HG02798 (cell line): ENCODE results near the gene CDC37L1.

Experiments
- ATAC-seq: cut with Tn5 transposase; IDR thresholded peaks from one replicate; pipeline ENCODE4 v1.9.1; 2021; ENCODE audit warnings: mild to moderate bottlenecking; ENCODE audit not compliant: unreplicated experiment, poor library complexity

Gene CDC37L1

DNA sequence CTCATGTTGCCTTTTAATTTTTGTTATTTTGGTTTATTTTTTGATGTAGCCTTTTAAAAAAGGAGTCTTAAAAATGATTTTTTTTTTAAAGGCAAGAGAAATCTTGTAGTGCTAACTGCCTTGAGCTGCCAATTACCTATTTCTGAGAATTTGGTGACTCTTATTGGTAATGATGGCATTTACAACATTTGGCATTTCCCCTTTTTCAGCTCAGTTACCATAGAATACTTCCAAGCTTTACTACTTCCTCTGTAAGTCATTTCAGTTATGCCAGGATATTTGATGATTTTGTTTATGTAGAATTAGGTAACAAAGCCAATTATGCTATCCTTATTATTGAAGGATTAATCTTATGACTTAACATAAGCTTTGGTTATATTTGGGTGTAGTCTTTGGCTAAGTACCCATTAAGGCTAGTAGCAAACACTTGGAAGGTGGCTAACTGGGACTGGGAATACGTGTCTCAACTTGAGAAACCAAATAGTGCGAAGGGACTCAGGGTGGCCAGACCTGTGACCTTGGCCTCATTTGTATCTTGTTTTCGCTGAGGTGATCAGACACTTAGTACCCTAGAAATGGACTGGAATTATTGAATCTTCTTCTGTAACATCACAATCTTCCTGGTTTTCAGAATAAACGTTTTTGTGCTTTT lies 27.7 kb downstream of the CDC37L1 start:
- ATAC-seq, result no peak

DNA sequence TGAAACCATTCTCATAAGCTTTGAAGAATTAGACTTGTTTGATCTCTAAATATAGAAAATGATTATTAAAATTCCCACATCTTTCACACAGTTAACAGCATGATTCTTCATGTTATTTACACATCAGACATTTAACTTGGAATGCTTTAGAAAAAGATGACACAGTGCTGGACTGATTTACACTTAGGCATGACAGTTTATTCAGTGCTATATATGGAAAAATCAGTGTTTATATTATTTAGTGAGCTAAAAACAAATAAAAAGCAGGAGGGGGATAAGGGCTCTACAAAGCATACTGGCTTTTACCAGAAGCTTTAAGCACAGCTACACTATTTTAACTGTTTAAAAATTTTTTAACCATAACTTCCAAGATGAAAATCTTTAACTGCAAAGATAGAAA lies 30.0 kb downstream of the CDC37L1 start:
- ATAC-seq, result no peak

DNA sequence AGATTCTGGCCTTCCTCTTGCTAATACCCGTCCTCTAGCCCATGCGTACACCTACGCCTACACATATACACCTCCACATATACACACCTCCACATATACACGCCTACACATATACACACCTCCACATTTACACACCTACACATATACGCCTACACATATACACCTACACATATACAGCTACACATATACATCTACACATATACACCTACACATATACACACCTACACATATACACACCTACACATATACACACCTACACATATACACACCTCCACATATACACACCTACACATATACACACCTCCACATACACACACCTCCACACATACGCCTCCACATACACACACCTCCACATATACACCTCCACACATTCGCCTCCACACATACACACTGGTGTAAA lies 34.5 kb downstream of the CDC37L1 start:
- no peak for ATAC-seq

DNA sequence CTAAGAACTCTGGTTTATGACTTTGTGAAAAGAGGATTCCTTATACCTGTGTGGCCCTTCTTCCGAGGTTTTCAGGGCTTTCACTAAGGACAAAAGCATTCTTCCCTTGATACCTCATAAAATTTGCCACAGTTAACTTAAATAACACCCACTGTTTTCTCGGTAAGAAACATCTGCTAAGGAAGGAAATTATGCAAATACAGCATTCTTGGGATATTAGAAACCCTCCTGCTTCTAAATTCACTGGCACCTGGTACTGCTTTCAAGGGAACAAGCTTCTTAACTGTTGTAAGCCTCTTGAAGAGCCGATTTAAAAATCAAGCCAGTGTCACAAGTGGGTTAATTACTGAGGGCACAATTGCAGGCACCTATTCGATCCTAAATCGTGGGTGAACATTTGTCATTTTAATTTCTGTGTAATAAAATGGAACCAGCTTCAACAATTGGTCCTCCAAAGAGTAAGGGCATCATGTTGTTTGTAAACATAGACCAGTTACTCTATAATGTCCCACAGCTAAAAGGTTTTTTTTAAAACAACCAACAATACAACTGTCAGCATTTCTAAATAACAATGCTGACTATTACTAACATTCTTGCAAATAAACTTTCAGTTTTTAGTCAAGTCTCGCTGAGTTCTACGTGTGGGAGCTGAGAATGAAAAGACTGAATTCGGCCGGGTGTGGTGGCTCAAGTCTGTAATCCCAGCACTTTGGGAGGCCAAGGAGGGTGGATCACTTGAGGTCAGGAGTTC lies 35.1 kb downstream of the CDC37L1 start:
- ATAC-seq, result no peak

DNA sequence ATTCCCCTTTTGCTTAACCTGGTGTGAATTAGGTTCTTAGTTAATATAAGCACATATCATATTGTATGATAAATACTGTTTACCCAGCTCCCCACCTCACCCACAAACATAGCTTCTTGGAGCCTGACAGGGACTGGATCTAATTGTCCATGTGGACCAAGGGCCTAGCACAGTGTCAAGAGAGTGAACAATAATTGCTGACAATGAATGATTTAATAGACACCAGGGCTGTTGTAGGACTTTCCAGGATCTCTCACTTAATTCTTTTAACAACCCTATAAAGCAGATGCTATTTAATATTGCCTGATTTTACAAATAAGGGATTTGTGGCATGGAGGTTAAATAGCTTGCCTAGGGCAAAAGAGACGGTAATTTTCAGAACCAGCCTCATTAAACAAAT lies 36.8 kb downstream of the CDC37L1 start:
- no peak for ATAC-seq

DNA sequence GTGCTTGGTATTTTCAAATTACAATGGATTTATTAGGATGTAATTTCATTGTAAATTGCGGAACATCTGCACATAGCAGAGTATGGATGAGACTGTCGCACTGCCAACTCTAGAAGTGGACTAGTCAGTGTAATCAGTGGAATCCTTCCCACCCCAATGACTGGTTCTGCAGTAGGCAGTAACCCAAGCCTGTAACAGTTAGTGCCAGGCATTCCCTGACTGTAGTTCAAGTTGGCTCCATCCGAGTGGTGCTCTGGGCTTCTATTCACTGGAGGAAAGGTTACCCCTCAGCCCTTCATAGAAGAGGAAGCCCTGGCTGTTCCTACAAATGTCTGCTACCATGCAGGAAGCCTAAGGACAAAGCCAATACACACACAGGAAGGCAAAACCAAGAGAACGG lies 38.4 kb downstream of the CDC37L1 start:
- no peak for ATAC-seq

DNA sequence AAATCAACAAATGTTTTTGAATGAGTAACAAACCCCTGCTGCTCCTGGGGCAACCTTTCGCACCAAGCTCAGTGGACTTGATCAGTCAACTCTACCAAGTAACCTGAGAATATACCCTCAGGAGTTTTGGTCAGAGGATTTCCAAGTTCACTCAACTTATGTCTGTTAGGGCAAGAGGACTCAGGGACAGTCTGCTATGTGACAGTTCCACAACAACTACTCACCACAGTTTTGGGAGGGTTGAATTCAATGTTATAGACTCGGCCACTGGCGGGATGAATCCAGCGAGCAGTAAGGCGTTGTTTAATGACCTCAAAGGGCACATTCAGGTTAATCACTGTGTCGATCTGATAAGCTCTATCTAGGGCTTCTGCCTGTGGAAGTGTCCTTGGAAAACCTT lies 39.5 kb downstream of the CDC37L1 start:
- ATAC-seq, result no peak

DNA sequence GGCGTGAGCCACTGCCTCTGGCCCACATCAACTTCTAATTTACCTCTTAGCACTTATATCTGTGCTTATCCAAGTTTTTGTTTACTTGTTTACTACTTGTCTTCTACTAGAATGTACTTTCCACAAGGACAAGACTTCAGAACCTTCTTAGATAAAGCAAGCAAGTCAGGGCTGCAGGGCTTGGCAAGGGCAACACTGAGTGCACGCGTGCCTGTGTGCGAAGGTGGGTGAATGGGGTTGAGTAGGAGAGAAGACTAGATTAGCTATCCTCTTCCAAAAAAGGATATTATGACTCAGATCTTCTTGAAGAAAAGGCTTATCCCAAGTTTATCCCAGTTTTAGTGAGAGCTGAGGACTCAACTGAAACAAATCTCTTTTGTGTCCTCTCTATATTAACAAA lies 42.4 kb downstream of the CDC37L1 start:
- ATAC-seq, result no peak

DNA sequence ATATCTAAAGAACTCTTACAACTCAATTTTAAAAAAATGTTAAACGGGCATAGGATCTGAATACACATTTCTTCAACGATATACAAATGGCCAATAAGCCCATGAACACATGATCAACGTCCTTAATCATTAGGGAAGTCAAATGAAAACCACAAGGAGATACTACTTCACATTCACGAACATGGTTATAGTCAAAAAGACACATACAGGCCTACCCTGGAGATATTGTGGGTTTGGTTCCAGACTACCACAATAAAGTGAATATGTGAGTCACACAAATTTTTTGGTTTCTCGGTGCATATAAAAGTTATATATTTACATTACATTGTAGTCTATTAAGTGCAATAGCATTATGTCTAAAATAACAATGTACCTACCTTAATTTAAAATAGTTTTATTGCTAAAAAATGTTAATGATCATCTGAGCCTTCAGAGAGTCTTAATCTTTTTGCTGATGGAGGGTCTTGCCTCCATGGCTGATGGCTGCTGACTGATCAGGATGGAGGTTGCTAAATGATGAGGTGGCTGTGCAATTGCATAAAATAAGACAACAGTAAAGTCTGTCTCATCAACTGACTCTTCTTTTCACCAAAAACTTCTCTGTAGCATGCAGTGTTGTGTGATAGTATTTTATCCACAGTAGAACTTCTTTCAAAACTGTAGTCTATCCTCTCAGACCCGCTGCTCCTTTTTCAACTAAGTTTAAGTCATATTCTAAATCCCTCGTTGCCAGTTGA lies 46.5 kb downstream of the CDC37L1 start:
- no peak for ATAC-seq

DNA sequence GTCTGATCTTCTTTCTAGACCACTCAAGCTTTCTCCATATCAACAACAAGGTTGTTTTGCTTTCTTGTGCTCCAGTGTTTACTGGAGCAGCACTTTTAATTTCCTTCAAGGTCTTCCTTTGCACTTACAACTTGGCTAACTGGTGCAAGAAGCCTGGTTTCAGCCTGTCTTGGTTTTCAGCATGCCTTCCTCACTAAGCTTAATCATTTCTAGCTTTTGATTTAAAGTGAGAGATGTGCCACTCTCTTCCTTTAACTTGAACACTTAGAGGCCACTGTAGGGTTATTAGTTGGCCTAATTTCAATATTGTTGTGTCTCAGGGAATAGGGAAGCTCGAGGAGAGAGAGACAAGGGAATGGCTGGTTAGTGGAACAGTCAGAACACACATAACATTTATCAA lies 48.2 kb downstream of the CDC37L1 start:
- no peak for ATAC-seq

DNA sequence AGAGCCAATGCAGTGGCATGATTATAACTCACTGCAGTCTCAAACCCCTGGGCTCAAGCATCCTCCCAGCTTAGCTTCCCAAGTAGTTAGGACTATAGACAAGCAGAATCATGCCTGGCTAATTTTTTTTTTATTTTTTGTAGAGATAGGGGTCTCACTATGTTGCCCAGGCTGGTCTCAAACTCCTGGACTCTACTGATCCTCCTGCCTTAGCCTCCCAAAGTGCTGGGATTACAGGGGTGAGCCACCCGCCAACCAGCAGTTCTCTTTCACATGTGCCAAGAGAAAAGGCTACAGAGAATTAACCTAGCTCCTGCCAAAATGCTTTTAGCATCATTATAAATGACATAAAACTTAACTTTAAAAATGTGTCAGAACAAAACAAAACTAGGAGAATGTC lies 53.5 kb downstream of the CDC37L1 start:
- no peak for ATAC-seq

DNA sequence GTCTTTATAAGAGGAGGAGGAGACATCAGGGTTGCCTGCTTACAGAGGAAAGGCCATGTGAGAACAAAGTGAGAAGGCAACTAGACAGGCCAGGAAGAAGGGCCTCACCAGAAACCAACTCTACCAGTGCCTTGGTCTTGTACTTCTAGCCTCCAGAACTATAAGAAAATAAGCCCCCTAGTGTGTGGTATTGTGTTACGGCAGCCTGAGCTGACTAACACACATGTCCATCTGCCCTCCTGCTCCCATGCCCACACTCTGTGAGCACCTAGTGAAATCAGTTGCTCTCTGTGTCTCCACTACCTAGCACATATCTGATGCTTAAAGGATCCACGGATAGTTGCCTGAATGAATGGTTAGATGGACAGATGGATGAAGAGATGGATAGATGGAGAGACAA lies 54.8 kb downstream of the CDC37L1 start:
- no peak for ATAC-seq

DNA sequence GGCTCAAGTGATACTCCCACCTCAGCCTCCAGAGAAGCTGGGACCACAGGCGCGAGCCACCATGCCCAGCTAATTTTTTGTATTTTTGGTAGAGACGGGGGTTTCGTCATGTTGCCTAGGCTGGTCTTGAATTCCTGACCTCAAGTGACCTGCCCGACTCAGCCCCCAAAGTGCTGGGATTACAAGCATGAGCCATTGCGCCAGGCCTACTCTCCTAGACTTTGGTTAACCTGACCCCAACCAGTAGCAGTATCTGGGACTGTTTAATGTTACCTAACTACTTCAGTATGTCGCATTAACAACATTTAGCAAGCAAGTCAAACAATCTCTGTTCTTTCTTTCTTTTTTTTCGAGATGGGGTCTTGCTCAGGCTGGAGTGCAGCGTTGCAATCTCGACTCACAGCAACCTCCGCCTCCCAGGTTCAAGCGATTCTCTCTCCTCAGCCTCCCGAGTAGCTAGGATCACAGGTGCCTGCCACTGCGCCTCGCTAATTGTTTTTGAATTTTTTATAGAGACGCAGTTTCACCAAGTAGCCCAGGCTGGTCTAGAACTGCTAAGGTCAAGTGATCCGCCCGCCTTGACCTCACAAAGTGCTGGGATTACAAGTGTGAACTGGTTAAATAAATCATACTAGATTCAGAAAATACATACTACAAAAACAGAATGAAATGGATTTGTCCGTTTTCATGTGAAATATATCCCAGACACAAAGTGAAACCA lies 59.7 kb downstream of the CDC37L1 start:
- no peak for ATAC-seq

DNA sequence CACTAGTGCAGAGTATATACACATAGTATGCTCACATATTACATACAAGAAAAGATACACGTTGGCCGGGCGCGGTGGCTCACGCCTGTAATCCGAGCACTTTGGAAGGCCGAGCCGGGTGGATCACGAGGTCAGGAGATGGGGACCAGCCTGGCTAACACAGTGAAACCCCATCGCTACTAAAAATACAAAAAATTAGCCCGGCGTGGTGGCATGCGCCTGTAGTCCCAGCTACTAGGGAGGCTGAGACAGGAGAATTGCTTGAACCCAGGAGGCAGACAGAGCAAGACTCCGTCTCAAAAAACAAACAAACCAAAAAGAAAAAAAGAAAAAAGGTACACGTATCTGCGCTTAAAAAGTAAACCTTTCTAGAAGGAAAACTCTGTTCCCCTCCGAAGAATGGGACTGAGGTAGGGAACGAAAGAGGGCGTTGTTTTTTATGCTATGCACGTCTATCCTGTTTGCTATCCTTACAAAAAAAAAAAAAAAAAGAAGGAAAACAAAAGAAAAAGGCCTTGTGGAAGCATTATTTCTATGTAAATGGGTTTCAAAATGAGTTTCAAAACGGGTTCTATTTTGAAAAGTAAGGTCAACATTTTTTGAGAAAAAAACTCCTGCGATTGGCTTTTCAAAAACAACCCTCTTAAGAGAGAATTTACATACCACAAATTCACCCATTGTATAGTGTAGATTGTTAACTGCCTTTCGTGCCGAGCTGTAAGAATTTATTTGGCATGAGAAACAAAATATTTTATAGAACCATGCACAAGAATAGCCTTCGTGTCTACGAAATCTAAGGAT lies 60.4 kb downstream of the CDC37L1 start:
- no peak for ATAC-seq

DNA sequence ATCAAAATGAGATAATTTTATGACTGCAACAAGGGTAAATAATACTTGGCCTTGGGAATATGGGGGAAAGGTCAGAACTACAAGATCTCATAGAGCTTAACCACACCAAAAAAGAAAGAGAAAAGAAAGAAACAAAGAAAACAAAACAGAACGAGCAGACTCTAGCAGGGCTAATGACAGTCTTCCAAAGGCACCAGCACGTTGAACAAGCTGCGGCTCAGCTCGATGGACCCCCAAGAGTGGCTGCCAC lies 60.9 kb downstream of the CDC37L1 start:
- ATAC-seq, result no peak

DNA sequence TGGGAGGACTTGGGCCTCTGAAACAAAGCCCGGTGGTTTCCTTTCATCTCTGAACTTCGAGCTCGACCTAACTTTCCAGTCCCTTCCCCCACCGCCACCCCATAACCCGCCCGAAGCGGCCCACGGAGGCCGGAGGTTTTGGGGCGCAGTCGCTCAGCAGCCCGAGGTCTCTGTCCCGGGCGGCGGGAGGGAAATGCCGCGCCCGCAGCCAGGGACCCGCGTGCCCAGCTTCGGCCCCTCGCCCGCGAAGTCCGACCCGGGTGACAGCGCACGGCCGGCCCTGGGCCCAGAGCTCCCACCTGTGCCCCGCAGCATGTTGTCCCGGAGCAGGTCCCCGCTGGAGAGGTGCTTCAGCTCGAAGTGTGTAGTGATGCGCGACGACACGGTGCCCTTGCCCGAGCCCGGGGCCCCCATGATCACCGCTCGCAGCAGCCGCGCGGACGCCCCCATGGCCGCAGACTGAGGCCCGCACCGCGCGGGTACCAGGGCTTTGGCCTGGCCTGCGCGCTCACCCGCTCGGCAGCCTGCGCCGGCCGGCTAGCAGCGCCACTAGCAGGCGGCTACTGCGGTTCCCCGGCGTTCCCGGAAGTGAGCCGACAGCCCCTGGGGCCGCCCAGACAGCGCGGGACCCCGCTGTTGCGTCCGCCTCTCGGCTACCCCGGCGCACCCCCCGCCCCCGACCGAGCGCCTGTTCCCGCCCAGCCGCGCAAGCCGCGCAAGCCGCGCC lies 61.4 kb downstream of the CDC37L1 start, which contains the start of gene AK3:
Gene AK3 (minus strand): TSS at position 565 of the 727 bp plus-strand sequence. CDS start 115 bp downstream, at position 450.
- peak; percentile 89 for ATAC-seq

DNA sequence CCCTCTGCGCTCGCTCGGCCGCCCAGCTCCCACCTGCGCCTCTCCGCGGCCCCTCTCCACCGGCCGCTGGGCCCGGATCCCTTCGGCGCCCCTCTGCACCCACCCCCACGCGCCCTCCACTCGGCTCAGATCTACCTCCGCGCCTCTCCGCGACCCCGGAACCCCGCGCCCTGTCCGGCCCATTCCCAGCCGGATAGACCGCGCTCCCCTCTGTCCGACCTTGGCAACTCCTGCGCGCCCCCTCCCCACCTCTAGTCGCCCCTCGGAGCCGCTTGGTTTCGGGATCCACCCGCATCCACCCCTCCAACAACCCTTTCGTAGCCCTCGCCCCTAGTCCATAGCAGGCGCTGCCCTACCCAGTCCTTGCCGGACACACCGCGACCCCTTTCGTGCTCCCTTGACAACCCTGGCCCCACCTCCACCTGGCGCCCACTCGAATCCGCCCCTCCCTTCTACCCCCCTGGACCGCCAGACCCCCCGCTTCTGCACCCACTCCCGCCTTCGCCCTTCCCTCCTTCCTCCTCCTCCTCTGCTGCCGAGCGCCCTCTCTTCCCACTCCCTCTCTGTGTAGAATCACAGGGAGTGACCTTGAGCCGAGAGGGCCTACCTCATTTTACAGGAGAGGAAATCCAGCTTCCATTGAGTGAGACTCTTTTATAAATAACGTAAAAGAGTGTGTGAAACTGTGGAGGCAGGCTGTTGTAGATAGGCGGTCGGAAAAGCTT lies 62.2 kb downstream of the CDC37L1 start:
- ATAC-seq, result no peak

DNA sequence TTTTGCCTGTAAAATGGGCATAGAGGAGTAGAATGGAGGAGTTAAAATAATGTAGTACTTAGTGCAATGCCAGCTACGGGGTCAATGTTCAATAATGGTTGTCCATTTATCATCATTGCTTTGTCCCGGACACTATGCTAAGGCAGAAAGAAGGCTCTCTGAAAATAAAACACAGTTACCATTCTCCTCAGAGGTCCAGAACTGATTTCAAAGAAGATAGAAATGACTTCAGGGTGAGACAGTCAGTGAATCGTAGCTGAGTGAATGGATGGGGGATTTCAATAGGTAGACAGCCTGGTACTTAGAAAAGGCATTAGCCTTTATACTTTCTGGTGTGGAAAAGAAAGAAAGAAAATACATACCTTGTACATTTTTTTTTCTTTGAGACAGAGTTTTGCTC lies 62.9 kb downstream of the CDC37L1 start:
- no peak for ATAC-seq
